Activated CD4-positive, alpha-beta T cell treated with anti-CD3 and anti-CD28 coated beads, Interleukin-2, amount 50 U/mL, for 16 hours (primary cell): ENCODE results near the gene RIMBP2.

ENCODE experiments used
- DNase-seq: peaks from one replicate; pipeline ENCODE4 v3.0.0-alpha.2; 2020

The RIMBP2 gene

DNA sequence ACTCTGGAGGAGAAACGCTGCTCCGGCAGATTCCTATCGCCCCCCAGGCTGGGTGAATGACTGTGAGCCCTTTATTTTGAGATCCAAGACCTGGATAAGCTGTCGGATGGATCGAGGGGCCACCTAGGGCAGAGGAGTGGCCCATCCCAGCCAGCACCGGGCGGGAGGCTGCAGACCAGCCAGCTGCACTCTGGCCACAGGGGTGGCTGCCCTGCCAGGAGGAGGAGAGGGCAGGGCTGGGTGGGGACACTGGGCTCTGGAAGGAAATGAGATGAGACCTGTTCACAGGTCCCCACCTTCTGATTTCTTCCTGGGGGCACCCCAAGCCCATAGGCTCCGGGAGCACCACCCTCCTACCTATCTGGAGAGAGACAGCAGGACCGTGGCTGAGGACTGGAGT, 238.4 kb downstream of the RIMBP2 start:
- no peak for DNase-seq

DNA sequence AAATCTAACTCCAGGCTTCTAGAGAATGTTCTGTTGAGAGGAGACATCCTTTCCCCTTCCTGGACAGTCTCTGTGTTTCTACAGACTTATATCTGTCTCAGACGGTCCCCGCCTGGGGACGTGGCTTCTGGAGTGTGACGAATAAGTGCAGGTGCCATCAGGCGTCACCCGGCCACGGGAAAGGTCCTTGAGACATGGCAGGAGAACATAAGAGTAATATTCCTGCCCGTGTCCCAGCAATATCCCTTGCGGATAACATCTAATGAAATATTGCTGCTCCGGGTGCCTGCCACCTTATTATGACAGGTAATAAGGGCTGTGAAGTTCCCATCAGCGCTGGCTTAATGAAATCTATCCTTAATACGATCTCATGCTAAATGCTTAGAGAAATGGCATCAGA, 238.8 kb downstream of the RIMBP2 start:
- DNase-seq: no peak

DNA sequence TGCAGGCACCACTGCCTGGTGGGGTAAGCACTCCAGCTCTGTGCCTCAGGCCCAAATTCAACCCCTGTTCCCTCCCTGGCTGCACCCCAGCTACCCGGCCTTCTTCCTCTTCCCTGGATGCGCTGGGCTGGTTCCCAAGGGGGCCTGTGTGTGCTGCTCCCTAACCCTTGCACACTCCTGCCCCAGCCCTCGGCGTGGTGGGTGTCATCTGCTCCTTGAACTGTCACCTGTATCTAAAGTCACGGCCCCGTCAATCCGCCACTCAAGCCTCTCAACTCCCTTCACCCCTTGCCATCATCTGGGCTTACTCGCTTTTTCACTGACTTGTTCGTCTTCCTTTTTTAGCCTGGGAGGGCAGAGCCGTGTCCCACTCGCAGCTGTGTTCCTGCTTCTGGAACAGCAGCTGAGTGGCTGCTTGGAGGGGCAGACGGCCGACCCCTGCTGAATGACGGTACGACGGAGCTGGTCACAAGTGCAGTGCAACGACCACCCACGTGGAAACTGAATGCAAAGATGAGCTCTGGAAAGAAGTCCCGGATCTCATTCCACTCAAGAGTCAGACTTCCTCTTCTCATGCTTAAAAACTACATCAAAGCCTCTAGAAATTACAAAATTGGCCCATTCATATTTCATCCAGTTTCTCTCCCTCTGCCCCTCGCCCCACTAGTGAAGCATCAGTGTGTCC, 239.5 kb downstream of the RIMBP2 start:
- no peak for DNase-seq

DNA sequence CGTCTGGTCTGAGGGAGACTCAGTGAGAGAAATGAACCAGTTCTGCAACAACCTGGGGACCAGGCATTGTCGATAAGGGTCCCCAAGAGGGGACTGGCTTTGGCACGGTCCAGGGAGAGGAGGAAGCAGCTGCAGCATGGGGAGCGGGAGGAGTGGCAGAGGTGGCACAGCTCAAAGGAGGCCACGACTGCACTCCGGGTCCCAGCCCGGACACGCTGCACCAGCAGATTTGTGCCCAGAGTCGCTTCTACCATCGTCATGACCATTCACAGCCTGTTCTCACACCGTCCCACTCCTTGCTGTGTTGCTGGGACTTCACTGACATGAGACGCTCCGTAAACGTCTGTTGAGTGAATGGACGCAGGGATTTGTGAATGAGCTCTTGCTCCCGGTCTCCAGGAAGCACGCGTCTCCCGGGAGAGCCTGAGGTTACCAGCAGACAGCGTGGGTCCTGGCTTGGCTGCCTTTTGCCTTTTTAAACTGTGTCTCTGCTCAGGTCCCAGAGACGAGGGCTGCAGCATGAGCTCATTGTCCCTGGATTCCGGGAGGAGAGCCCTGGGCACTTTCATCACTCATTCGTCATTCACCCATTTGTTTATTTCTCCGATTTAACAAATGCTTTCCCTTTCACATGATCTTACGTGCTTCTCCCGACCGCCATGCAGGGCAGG, 241.4 kb downstream of the RIMBP2 start:
- DNase-seq: no peak

DNA sequence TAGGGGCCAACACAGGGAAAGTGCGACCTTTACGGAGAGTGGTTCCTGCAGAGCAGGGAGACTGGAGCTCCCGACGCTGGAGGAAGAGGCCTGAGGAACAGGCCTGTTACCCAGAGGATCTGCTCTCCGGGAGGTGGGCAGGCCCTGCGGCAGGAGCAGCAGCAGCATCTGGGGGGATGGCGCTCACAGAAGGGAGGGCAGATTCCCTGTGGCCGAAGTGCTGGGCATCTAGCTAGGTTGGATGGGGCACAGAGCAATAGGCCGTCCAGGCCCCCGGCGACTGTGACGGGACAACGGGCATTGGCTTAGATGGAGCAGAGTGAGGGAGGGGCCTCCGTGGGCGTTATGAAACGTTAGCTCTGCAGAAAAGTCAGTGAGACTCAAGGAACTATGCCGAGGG, 242.8 kb downstream of the RIMBP2 start:
- no peak for DNase-seq

DNA sequence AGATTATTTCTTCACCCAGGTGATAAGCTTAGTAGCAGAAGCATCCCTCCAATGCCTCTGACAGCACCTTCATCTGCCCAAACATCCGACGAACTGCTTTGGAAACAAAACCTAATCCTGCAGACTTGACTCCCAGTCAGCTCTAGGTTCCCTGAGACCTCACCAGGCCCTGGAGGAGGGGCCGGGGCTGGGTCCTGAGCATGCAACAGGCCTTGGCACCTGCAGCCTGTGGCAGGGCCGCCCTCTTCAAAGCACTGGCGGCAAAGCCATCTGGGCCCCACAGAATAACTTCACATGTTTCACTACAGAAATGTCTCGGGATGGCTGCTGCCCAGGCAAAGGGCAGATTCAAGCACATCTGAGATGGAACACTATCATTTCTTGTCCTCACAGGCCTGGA, 245.1 kb downstream of the RIMBP2 start:
- no peak for DNase-seq

DNA sequence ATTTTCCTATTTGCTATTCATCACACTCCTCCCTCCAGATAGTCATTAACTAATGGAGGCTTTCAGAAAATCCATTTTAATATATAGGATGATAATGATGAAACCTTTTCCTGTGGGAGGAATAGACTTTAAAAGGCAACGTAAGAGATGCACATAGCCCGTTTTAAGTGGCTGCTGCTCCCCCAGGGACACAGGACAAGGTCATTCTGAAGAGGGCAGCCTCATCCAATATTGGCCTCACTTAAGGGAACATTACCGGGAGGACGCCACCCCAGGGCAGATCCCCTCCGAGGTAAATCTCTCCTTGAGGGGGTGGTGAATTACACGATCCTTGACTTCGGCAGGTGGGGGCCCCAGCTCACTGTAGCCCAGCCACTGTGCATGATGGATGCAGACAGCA, 246.5 kb downstream of the RIMBP2 start:
- DNase-seq: no peak

DNA sequence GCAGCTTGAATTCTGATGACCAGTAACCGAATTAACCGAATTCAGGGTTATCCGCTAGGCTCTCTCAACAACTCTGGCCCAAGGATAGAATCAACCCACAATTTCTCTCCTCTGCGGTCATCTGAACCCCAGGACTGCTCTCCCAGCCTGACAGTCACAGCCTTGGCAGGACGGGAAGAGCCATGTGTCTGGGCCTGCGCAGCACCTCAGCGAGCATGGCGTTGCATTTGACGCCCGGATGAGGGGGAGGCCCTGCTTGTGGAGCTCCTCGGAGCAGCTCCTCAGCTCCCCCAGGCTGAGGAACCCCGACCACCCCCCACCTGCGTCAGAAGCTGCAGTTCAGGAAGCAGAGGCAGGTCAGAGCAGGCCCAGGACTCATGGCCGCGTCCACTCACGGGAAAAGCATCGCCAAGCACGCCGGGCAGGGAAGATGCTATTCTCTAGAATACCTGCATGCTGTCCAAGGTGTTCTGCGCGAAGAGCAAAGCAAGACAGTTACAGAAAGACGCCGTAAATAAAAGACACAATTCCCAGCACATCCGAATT, 247.3 kb downstream of the RIMBP2 start:
- no peak for DNase-seq

DNA sequence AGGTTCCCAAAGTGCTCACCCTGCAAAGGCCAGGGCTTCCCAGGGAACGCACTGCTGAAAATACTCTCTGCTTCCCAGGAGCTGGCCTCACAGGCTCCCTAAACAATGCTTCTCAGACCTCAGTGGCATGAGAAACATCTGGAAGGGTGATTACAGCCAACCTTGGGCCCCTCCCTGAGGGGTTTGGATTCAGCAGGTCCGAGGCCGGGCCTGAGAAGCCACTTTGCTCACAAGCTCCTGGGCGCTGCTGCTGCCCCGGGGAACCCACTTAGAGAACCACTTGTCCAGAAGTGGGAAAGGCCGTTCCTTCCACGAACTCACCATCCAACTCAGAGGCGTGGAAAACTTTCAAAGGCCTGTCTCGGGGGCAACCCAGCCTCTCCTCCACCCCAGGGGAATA, 247.9 kb downstream of the RIMBP2 start:
- DNase-seq: no peak

DNA sequence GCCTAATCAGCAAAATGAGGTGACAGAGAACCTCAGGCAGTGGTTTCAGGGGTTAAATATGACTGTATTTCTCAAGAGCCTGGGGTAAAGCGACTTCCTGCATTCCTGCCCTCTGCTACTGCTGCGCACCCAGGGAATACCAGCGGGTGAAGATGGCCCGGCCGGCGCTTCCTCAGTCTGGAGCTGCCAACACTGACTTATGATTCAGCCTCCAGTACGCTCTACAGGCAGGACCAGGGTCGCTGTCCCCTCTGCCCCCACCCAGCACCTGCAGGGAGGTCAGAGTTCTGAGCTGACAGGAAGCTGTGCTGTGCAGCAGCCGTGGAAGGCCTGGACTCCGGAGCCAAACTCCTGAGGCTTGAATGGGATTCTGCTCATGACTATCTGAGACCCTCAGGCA, 250.5 kb downstream of the RIMBP2 start:
- no peak for DNase-seq

DNA sequence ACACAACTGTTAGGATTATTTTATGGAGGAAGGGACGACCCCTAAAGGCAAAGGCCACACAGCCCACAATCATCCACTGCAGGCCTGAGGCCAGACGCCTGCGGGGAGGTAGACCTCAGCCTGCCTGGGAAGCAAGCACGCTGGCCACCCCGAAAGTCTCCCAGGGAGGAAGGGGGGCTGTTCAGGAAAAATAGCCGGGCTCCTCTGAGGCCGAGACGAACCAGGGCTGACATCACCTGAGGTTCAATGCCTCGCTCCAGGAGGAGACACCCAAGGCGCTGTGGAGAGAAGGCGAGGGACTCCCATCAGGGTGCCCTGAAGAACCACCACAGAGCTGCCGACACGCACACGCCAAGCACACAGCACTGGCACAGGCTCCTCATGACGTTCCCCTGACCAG, 251.1 kb downstream of the RIMBP2 start:
- no peak for DNase-seq

DNA sequence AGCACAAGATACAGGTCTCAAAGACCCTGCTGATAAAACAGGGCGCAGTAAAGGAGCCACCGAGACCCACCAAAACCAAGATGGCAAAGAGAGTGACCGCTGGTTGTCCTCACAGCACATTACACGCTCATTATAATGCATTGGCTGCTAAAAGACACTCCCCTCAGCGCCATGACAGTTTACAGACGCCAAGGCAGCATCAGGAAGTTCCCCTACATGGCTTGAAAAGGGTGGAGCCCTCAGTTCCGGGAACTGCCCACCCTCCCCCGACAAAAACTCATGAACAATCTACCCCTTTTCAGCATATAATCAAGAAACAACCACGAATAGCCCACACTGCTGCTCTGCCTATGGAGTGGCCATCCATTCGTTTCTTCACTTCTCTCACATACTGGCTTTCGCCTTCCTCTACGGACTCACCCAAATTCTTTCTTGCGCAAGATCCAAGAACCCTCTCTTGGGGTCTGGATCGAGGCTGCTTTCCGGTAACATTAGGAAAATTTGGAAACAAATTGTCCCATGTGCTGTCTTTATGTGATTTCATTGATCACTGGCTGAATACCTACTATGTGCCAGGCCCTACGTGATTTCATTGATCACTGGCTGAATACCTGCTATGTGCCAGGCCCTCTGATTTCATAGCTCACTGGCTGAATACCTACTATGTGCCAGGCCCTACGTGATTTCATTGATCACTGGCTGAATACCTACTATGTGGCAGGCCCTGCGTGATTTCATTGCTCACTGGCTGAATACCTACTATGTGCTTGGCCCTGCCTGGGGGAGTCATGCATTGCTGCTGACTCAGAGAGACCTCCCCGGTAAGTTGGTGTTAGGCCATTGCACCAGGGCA, 252.1 kb downstream of the RIMBP2 start:
- DNase-seq: no peak

DNA sequence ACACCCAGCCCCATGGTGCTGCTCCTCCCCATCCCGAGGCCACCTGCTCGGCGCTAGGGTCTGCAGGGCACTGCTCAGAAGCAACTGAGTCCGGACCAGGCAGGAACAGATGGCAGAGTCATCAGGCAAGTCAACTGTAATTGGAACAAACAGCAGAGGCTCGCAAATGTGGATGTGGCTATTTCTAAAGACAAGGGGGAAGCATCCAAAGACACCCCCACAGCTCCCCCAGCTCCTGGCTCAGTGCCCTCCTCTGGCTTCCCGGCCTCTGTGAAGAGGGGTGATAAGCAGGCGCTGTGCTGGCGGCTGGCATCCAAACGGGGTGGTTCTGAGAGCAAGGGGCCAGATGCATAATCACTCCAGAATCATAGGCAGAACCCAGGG, 252.8 kb downstream of the RIMBP2 start:
- DNase-seq: no peak

DNA sequence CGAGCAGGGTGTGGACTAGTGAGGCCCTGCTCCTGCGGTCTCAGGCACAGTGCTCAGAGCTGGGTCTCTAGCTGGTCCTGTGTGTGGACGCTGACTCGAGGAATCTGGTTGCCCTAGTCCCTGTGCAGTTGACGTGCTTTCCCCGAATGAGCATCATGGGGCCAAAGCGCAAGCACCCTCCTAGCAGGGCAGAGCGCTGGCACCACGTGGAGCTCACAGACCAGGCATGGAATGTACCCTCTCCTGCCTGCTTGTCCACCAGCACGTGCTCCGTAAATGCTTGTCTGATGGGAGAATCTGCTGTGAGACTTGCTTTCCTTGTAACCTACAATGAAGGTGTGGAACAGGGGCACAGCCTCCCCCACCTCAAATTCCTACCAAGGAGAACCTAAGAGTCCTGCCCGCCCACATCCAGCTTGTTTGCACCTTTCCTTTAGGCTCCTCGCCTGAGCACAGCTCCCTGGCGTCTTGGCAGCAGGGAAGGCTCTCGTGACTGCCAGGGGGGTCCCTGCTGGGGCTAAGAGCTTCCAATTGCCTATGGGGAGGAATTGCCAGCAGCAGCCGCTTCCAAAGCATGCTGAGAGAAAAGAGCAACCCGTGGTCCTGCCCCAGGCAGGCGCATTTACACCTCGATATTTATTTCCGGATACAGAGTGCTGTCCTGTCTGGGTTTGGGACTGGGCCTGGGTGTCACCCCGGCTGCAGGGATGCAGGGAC, 253.4 kb downstream of the RIMBP2 start:
- no peak for DNase-seq

DNA sequence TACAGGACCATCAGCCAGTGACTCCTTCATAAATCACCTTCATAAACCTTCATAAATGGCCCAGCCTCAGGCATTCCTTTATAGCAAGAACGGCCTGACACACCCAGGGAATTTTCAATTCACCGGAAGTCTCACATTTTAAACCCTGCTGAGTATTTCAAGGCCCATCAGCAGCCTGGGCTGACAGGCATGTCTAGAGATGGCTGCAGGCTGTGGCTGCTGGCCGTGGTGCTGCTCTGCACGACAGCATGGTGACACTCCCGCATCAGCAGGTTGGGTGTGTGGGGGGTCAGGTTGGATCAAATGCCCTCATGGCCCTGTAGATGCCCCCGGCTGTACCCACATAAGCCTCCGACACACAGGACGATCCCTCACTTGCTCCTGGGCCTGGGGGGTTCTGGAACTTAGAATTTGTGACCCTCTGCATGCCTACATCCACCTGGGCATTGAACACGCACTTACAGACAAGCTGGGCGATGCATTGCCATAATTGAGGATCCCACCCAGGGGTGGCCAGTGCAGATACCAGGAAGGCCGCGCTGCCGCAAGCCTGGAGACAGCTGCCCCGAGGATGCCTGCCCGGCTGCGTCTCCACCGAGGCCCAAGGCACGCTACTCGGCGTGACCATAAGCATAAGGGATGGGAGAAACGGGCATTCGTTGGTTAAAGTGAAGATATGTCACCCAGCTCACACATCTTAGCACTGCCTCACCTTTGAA, 254.1 kb downstream of the RIMBP2 start:
- no peak for DNase-seq

DNA sequence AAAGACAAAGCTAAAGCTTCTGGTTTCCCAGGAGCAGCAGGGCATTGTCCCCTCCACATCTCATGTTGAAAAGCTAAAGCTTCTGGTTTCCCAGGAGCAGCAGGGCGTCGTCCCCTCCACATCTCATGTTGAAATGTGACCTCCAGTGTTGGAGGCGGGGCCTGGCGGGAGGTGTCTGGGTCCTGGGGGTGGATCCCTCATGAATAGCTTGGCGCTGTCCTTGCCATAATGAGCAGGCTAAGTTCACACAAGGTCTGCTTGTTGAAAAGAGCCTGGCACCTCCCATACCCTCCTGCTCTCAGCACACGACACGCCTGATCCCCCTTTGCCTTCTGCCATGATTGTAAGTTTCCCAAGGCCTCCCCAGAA, 254.7 kb downstream of the RIMBP2 start:
- no peak for DNase-seq

DNA sequence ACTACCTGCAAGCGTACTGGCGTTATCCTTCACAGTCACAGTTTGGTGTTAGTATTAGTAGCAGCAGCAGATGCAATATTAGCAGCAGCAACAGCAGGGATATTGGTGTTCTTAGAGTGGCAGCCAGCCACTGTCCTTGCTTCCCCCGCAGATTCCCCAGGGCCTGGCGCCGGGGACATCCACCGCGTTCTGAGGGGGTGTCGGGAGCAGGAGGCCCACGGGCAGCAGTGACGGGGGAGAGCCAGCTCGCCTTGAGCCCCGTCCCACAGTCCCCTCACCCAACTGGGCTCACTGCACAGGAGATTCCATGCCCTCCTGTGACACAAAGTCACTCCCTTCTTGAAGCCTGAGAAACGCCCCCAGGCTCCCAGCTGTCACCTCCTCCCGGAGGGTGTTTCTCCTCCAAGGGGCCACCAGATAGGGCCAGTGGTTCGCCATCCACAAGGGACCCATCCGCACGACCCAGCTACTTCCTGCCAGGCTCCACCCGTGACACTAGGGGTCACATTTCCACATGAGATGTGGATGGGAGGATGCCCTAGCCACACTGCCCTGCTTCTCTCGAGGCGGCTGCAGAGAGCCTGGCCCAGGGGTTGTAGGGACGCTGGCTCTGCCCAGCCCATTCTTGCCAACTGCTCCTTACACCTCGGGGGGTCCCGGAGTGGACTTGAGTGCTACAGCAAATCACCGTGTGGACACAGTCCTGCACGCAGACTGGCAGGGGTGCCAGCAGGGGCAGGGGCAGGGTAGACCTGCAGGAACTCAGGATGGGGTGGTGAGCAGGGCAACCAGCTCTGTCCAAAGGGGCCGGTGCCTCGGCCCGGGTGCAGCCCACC, 255.3 kb downstream of the RIMBP2 start:
- no peak for DNase-seq

DNA sequence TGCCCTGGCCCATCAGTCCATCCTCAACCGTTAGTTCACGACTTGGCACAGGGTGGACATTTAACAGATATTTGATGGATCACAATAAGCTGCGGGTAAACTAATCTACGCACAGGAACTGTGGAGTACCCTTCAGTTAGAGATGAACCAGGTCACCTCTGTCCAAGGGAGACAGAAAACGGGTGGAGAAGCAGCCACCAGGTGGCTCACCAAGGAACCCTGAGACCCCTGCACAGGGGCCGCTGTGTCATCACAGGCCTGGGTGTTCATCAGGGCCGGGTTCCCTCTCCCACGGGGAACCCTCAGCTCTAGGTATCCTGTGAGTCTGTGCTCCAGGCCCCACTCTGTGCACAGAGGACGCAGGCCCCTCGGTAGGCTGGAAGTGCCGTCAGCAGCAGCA, 256.2 kb downstream of the RIMBP2 start:
- no peak for DNase-seq

DNA sequence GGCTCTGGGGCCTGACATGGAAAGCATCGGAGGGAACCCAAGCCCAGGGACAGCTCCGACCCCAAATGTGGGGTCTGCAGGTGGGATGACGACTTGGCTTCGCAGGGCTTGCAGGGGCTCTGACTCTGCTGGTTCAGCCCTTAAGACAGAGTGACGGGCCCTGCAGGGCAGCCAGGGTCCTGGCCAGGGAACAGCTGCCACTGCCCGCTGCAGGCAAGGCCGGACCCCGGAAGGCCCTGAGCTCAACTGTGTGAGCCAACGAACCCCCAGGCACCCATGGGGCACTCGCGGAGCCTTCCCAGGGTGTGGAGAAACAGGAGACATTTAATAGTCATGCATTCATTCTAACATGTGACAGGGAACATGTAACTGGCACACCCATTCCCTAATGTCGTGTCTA, 257.8 kb downstream of the RIMBP2 start:
- DNase-seq: no peak

DNA sequence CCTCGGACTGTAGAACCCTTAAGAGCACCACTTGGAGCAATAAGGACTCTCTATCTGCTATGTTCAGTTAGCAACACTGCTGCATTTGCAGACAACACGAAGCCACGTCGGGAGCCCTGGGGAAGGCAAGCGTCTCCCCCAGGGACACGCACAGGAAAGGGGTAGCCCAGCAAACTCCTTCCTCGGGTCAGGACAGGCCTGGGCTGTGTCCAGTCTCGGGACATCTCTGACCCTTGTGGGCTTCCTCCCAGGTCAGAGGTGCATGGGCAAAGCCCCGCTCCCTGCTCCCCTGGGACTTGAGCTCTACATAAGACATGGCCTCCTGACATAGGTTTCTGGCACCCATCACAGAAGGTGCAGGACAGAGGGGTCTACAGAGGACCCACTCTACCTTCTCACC, 258.9 kb downstream of the RIMBP2 start:
- no peak for DNase-seq

DNA sequence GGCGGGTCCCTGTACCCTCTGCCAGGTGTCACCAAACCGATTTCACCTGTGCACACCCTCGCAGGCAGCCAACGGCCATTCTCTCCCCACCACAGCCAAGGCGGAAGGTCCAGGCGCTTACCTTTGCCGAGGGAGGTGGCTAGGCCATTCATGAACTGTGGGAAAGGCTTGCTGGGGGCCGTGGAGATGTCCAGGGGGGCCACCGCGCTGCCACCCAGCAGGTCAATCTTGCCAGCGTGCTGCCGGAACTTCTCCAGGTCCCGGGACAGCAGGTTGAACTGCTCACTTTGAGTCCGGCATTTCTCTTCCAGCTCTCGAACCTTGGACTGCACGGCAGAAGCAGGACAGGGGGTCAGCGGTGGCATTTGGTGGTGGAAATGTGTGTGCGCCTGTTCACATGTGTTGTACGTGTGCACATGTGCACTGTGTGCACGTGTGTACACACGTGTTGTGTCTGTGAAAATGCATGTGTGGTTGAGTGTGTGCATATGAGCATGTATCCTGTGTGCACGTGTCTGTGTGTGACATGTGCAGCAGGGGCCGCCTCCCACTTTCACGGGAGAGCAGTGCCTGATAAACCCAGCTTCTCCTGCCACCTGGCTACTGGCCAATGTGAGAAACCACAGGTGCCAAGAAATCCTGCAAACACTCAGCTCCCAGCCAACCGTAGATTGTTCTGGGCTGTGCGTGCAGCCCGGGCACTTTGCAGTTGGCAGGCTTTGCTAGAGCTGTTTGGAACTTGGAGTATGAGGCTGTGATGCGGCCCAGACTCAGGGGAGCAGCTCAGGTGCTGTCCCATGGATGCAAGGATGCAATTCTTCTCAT, 259.5 kb downstream of the RIMBP2 start:
- no peak for DNase-seq
